NCI-H748 (cell line): ENCODE measurements around the gene RHBDL3.

ENCODE experiments used
- DNase-seq: peaks from one replicate; lab custom pipeline; 2025; ENCODE audit not compliant: unreplicated experiment; lab: John Stamatoyannopoulos, UW

RHBDL3 gene

DNA sequence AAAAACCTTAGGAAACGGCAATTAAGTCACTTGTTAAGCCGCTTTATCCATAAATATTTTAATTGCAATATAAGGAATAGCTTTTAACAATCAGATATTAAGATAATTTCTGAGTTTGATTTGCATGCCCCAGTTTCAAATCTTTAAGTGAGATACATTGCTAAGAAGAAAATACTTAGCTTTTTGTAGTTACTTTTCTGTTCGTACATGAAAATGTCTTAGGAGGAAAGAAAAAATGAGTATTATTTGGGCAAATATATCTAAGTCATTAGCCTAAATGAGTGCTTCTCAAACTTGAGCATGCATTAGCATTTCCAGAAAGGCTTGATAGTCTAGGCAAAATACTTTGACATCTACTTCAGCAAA, 90.7 kb downstream of the RHBDL3 start:
- no peak for DNase-seq

DNA sequence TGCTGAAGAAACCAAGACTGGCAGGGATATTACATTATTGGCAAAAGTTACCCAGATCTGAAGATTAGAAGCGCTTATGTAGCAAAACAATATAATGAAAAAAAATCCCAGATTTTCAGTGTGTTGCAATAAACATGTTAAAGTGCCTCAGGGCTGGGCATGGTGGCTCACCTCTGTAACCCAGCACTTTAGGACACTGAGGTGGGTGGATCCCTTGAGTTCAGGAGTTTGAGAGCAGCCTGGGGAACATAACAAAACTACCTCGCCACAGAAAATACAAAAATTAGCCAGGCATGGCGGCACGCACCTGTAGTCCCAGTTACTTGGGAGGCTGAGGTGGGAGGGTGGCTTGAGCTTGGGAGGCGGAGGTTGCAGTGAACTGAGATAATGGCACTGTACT, 91.1 kb downstream of the RHBDL3 start:
- DNase-seq, result no peak

DNA sequence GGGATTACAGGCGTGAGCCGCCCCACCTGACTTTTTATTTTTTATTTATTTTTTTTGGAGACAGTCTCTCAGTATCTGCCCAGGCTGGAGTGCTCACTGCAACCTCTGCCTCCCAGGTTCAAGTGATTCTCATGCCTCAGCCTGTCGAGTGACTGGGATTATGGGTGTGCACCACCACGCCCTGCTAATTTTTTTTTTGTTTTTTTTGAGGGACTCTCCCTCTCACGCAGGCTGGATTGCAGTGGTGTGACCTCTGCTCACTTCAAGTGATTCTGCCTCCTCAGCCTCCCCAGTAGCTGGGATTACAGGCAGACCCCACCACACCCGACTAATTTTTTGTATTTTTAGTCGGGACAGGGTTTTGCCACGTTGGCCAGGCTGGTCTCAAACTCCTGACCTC, 92.0 kb downstream of the RHBDL3 start:
- DNase-seq, result no peak

DNA sequence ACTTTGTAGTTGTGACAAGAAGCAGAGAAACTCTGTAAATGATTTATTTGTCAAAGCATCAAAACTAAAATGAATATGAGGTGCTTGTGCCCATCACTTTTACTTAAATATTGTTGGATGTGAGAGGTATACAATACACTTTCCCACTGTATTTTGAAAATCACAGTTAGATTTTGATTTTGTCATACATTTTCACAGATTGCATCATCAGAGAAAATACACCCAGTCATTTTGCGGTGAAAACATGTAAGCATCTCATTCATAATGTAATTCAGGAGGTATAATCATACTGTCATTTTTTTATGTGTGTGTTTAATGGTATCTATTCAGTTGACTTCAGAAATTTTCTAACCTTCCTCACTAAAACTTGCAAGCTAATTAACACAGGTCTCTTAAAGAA, 95.6 kb downstream of the RHBDL3 start:
- no peak for DNase-seq

GRCh38 chr17:32370426-32370825, 104.8 kb downstream of the RHBDL3 start:
- no peak for DNase-seq
